HG02970 (cell line): Measurements from ENCODE around the gene RAD1.
"Not testable (repeated sequence)": the region's sequence is repeated elsewhere in the genome, so short reads cannot be mapped to it uniquely, and the experiment has no call there.

Experiments
- ATAC-seq: cut with Tn5 transposase; IDR thresholded peaks from one replicate; pipeline ENCODE4 v1.9.1; 2021; ENCODE audit warnings: mild to moderate bottlenecking, moderate library complexity, moderate number of reproducible peaks; ENCODE audit not compliant: unreplicated experiment, low FRiP score

The RAD1 gene

DNA sequence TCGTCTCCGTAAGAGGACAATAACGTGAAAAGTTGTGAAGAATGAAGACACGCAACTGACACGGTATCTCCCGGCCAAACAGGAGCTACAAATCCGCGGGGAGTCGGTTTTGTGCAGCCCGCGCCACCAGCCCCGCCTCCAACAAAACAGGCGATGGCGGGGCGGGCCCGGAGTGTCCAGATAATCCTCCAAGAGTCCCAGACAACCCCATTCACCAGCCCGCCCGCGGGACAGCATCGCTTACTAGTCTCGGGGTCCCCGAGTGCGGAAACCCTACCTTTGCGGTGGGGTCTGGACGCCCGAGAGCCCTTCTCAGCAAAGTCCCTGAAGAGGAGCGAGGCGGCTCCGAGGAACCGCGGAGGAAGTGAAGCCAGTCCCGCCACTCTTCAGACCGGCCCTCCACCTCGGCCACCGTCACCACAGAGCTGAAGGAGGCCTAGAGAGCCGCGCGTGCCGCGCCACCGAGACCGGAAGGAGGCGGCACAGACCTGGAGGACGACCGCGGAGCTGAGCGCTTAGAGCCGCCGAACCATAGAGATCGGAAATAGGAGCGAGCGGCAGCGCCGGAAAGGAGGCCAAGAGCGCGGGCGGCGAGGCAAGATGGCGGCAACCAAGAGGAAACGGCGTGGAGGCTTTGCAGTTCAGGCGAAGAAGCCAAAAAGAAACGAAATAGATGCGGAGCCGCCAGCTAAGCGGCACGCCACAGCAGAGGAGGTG is at the start of gene RAD1, which contains the start of gene BRIX1:
RAD1 (minus strand) TSS at position 366 of the 717 bp plus-strand sequence. CDS start 612 bp downstream, outside the sequence.
BRIX1 (plus strand) TSS at position 573 of the 717 bp plus-strand sequence; CDS start at position 601, 28 bp downstream.
- peak; percentile 99 for ATAC-seq

- ATAC-seq, result peak; percentile 88
These were observed 44.0 kb upstream of the RAD1 start for GRCh38 chr5:34959323-34959722.

- ATAC-seq, result no peak
These were observed 42.8 kb upstream of the RAD1 start for GRCh38 chr5:34957857-34958690.

DNA sequence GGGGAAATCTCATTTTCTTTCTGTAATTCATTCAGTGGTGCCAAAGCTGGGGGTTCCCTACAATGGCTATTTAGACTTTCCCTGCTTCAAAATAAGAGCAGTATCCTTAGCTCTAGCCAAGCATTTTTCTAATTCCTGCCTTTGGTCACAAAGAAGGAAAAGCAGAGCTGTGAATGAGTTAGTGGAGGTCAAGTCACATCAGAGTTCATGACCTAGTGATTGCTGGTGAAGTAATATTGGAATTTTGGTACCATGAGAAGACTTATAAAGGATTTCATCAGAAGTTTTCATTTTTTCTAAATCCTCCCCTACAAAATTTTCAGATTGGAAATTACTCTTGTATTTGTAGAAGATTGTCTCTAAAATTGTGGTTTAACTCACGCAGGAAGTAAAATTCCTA is 42.0 kb upstream of the RAD1 start:
- no peak for ATAC-seq

DNA sequence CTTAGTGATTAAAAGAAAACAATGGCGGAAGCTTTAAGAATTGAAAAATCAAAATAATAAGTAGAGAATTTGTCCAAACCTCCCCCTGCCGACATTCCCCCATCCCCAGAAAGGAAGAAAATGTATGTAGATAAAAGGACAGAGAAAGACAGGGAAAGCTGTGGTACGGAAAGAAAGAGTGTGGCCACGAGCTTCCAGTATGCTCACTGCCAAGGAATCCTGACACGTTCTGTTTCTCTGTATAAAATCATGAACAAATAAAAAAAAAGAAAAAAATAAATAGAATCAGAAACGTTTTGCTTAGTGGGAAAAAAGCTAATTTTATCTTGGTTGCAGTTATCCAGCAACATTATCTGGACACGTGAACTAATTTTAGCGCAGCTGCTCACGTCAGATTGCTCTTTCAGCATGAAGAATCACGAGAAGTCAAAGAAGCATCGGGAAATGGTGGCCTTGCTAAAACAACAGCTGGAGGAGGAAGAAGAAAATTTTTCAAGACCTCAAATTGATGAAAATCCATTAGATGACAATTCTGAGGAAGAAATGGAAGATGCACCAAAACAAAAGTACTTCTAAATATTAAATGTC is 29.2 kb upstream of the RAD1 start:
- ATAC-seq, result no peak

DNA sequence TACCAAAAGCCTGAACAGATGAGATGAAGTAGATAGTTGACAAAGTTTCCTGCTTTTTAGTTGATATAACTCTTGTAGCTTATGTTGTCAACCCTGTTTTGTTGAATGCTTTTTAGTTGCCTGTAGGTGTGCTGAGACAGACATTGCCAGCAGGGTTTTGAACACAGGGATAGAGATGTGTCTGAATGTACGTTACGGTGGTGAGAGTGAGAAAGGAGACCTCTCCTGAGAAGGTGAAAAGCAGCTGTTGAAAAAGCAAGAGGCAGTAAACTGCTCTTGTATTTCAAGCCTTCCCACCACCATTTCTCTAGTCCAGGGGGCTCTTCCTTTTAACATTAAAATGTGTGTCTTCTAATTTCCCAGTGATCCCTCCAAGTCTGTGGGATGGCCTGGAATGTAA is 28.7 kb upstream of the RAD1 start:
- no peak for ATAC-seq

DNA sequence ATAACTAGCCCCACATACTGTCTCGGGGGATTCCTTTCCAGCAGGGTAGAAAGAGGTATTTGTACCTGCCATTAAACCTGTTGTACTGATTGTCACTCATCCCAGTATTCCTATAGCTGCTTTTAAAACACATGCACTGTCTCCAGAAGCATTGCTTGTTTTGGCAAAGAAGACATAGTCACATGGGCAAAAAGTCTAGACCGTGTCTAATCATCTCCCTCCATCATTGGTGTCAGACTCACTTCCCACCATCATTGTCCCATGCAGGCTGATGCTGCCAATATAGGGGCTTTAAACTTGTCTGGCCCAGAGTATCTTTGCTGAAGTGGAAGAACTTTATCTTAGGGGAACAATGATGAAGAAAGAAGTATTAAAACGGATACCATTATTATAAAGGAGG is 26.6 kb upstream of the RAD1 start:
- no peak for ATAC-seq

DNA sequence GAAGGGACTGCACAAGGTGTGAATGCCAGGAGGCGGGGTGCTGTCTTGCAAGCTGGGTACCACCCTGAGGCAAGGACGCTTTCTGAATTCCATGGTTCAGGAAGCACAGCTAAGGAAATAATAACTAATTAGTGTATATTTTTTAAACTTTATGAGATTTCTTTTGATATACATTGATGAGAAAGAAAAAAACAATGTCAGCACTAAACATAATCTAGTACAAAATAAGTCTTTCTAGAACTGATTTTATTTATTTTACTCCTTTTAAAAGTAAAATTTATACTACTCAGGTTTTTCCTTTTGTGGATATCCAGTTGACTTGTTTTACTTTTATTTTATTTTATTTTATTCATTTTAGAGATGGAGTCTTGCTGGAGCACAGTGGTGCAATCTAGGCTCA is 17.6 kb upstream of the RAD1 start:
- ATAC-seq, result no peak

- ATAC-seq, result no peak
These were observed 15.6 kb upstream of the RAD1 start for GRCh38 chr5:34930870-34931269.

GRCh38 chr5:34930462-34930844 is 15.1 kb upstream of the RAD1 start:
- ATAC-seq, result no peak

- ATAC-seq, result peak; percentile 73
These were observed 14.6 kb upstream of the RAD1 start for GRCh38 chr5:34929720-34930461.

DNA sequence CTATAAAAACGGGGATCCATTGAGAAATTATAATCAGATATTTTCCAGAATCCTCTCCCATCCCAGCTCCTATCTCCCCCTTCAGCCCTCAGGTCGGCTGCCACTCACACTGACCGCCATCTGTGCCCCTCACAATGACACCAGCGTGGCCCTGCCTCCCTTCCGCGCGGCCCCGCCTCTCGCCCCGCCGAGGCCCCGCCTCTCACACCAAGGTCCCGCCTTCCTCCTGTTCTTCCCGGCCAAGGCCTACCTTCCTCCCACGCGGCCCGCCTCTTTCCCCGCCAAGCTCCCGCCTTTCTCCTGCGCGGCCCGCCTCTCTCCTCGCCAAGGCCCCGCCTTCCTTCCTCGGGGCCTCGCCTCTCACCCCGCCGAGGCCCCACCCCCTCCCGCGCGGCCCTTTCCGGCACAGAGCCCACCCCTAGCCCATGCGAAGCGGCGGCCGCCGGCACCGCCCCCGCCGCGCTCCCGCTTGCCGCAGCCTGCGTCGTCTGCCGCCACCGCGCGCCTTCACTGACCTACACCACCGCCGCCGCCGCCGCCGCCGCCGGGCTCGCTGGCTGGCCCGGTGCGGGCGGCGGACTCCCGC is 13.9 kb upstream of the RAD1 start, which contains the start of gene DNAJC21:
DNAJC21 (plus strand) TSS at position 426 of the 586 bp plus-strand sequence. CDS start 261 bp downstream, outside the sequence.
- peak; percentile 92 for ATAC-seq

DNA sequence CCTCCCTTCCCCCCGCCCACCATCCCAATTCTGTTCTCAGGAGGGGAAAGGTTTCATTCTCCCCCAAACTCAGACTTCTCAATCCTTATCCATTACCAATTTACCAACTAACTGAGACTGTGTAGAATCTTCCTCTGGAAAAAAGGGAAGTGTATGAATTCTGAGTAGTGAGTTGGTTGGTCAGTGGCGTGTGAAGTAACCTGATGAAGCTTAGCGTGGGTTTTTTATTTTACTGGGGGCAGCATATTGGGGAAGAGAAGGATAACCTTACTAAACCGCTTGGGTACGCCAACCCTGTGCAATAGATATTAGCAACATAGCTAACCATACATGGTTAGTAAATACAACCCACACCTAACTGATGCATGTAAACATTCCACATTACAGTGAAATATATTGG is 13.0 kb upstream of the RAD1 start:
- ATAC-seq, result no peak

DNA sequence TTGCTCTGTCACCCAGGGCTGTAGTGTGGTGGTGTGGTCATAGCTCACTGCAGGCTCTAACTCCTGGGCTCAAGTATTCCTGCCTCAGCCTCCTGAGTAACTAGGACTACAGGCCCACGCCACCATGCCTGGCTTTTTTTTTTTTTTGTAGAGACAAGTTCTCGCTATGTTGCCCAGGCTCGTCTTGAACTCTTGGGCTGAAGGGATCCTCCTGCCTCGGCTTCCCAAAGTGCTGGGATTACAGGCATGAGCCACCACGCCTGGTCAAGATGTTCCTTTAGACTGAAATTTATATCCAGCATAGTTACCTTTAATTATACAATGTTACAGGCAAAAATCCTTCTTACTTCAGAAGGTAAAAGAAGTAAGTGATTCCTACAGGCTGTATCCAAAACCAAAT is 12.5 kb upstream of the RAD1 start:
- ATAC-seq, result no peak

DNA sequence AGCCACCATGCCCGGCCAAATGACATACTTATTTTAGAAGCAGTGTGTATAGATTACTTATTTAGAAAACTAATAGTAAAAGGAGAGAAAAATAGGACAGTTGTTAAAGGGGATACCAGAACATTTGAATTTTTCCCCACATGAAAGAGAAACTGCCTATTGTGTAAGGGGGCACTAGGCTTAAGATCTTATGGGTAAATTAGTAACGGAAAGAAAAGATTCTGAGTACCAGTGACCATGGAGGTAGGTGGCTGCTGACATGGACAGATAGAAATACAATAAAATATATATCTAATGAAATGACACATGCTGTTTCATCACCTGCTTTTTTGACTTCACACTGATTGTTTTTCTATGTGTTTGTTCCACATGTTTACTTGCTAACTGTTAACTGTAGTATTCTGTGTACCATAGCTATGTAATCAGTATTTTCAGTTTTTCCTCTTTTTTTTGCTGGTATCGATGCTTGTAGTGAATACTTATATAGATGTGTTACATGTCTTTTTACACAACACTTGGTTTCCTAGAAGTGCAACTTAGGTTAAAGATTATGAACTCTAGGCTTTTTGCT is 11.1 kb upstream of the RAD1 start:
- no peak for ATAC-seq

GRCh38 chr5:34924462-34924765 is 9.1 kb upstream of the RAD1 start:
- no peak for ATAC-seq

GRCh38 chr5:34923694-34924461 is 8.6 kb upstream of the RAD1 start:
- ATAC-seq, result no peak

- not testable (repeated sequence) for ATAC-seq
These were observed 8.0 kb upstream of the RAD1 start for GRCh38 chr5:34923256-34923655.

GRCh38 chr5:34919077-34919476 is 3.8 kb upstream of the RAD1 start:
- ATAC-seq, result no peak
